K562 (cell line): Measurements from ENCODE around the gene GRIP1. TPM values are rescaled to one million over a fixed set of nuclear protein-coding genes. Genes with fewer than 3 reads are reported as not detected.

Experiments
- ATAC-seq: fragments of 200-7000 bp; cut with Tn5 transposase; 3 replicates; pipeline ENCODE4 v1.9.1; 2020; ENCODE audit warnings: moderate library complexity
- BruUV-seq: library from RNA; stranded (reverse); fragments of 400-500 nt; replicated peaks from 2 replicates; lab custom pipeline; 2021; lab: Mats Ljungman, UMichigan
- CTCF ChIA-PET: fragments of 300-600 bp; formaldehyde crosslinking; extraction: SDS; loops from one replicate; lab custom pipeline; 2021; ENCODE audit warnings: low intra/inter-chr PET ratio; lab: Yijun Ruan, JAX
- POLR2A ChIA-PET: fragments of 300-600, 350-650 bp; sonication (Branson Sonifier 250); formaldehyde crosslinking; extraction: SDS; loops from one replicate; lab custom pipeline; 2021; ENCODE audit warnings: antibody characterized with exemption, inconsistent platforms; lab: Yijun Ruan, JAX
- DNase-seq, 4 experiments: peaks; one replicate each; pipeline versions ENCODE4 v3.0.0 to v3.0.0-alpha.2; 2011 to 2018; ENCODE audit warnings: low spot score in 3 of 4, mixed read lengths in 3 of 4; ENCODE audit errors: extremely low read depth in 1 of 4
- FAIRE-seq: peaks from 2 replicates; lab custom pipeline; 2011; peaks lifted over from hg19 to GRCh38; lab: Jason Lieb, UNC
- H2AFZ ChIP-seq: 2 replicates; pipeline ENCODE4 v1.6.0; 2011; ENCODE audit warnings: low read depth, low read length, control low read depth, inconsistent platforms
- H3K27ac ChIP-seq: fragments of 200-600 bp; 3 replicates; pipeline ENCODE4 v1.8.0; 2011; ENCODE audit warnings: low read depth, mild to moderate bottlenecking, control low read depth, inconsistent platforms, low read length, moderate library complexity, mixed read lengths; ENCODE audit errors: extremely low read depth
- H3K27me3 ChIP-seq, 2 experiments: fragments of 300-600 bp in 1 of 2; 2 replicates in 1 of 2; 3 replicates in 1 of 2; pipeline versions ENCODE4 v1.6.0 to v1.8.0; 2011; ENCODE audit warnings: inconsistent platforms in 2 of 2, low read length in 2 of 2, mild to moderate bottlenecking in 1 of 2, mixed read lengths in 1 of 2, moderate library complexity in 1 of 2; ENCODE audit not compliant: control insufficient read depth in 2 of 2, insufficient read depth in 2 of 2
- H3K36me3 ChIP-seq: fragments of 300-600 bp; 3 replicates; pipeline ENCODE4 v1.8.0; 2011; ENCODE audit warnings: mild to moderate bottlenecking, low read length, inconsistent platforms; ENCODE audit not compliant: control insufficient read depth, insufficient read depth
- H3K4me1 ChIP-seq, 2 experiments: fragments of 200-600 bp in 1 of 2; replicated peaks in 1 of 2; 2 replicates in 1 of 2; 3 replicates in 1 of 2; pipeline versions ENCODE4 v1.5.1 to v1.8.0; 2011; ENCODE audit warnings: inconsistent platforms in 2 of 2, low read length in 2 of 2, mild to moderate bottlenecking in 1 of 2, mixed read lengths in 1 of 2, moderate library complexity in 1 of 2; ENCODE audit not compliant: control insufficient read depth in 2 of 2, insufficient read depth in 2 of 2
- H3K4me2 ChIP-seq: 2 replicates; pipeline ENCODE4 v1.6.1; 2011; ENCODE audit warnings: low read length, control low read depth, inconsistent platforms, mixed read lengths; ENCODE audit not compliant: insufficient read depth
- H3K4me3 ChIP-seq: fragments of 200-600 bp; sonication (generic), shearing (Covaris generic); 2 replicates; pipeline ENCODE4 v1.5.1; 2016; ENCODE audit warnings: control low read depth, inconsistent platforms
- H3K79me2 ChIP-seq: fragments of 200-600 bp; 3 replicates; pipeline ENCODE4 v1.8.0; 2011; ENCODE audit warnings: low read length, inconsistent platforms; ENCODE audit not compliant: control insufficient read depth, insufficient read depth
- H3K9ac ChIP-seq, 2 experiments: 2 replicates each; pipeline versions ENCODE4 v1.6.0 to v1.6.1; 2011; ENCODE audit warnings: low read depth in 2 of 2, low read length in 2 of 2, control low read depth in 1 of 2, inconsistent platforms in 1 of 2, mild to moderate bottlenecking in 1 of 2, mixed read lengths in 1 of 2; ENCODE audit not compliant: insufficient read depth in 1 of 2
- H3K9me1 ChIP-seq: one replicate; pipeline ENCODE4 v1.6.0; 2011; ENCODE audit warnings: inconsistent platforms, mild to moderate bottlenecking, low read length, moderate library complexity; ENCODE audit not compliant: control insufficient read depth, insufficient read depth
- H3K9me3 ChIP-seq: replicated peaks from 2 replicates; pipeline ENCODE4 v1.5.1; 2011; ENCODE audit warnings: low read depth, low read length, inconsistent platforms; ENCODE audit not compliant: control insufficient read depth, insufficient read depth
- H4K20me1 ChIP-seq: replicated peaks from 2 replicates; pipeline ENCODE4 v1.6.1; 2011; ENCODE audit warnings: low read length, inconsistent platforms, mixed read lengths; ENCODE audit not compliant: control insufficient read depth, insufficient read depth
- CHD2 ChIP-seq: IDR thresholded peaks from 2 replicates; pipeline ENCODE4 v1.6.1; 2011; ENCODE audit warnings: low read depth, low read length
- GATAD2B ChIP-seq: fragments of 450-650 bp; IDR thresholded peaks from 2 replicates; pipeline ENCODE4 v1.6.1; 2017; ENCODE audit warnings: mild to moderate bottlenecking, borderline replicate concordance
- GMEB1 ChIP-seq: fragments of 250-450 bp; sonication (Bioruptor Pico); IDR thresholded peaks from 2 replicates; pipeline ENCODE4 v1.4.0; 2020; ENCODE audit warnings: mild to moderate bottlenecking
- KDM2B ChIP-seq: fragments of 250-450 bp; sonication (Bioruptor Pico); IDR thresholded peaks from 2 replicates; pipeline ENCODE4 v1.8.0; 2021; ENCODE audit warnings: mild to moderate bottlenecking, moderate library complexity
- TAF1 ChIP-seq: IDR thresholded peaks from 2 replicates; pipeline ENCODE4 v1.6.1; 2011; ENCODE audit warnings: mild to moderate bottlenecking, low read length, moderate library complexity; ENCODE audit not compliant: insufficient read depth, control insufficient read depth, severe bottlenecking; ENCODE audit errors: extremely low read depth
- TBP ChIP-seq: optimal IDR thresholded peaks from 2 replicates; pipeline ENCODE3; 2011; ENCODE audit warnings: low read depth, low read length, improper control_type of control experiment
- ZBTB8A ChIP-seq: fragments of 450-650 bp; IDR thresholded peaks from 2 replicates; pipeline ENCODE4 v1.6.1; 2018; ENCODE audit warnings: mild to moderate bottlenecking, moderate library complexity; ENCODE audit not compliant: partially characterized antibody
- ZNF280B ChIP-seq: fragments of 250-450 bp; sonication (Bioruptor Pico); IDR thresholded peaks from 2 replicates; pipeline ENCODE4 v1.5.1; 2021; ENCODE audit warnings: mild to moderate bottlenecking
- ZNF507 ChIP-seq: conservative IDR thresholded peaks from 2 replicates; pipeline ENCODE4 v1.6.1; 2017; ENCODE audit warnings: missing genetic modification characterization, missing compliant biosample characterization
- ZNF609 ChIP-seq: sonication (generic); formaldehyde crosslinking; IDR thresholded peaks from 2 replicates; pipeline ENCODE4 v1.8.1; 2023; ENCODE audit warnings: missing genetic modification reagents, mild to moderate bottlenecking, borderline replicate concordance
- WGBS: fragments of 100-300 bp; shearing (Covaris generic); methylation state at CpG from one replicate; pipeline ENCODE4 v1.1.6; 2016; ENCODE audit warnings: low coverage, mixed read lengths; ENCODE audit not compliant: insufficient coverage; ENCODE audit errors: missing lambda C conversion rate; 5-methylcytosine and 5-hydroxymethylcytosine counted together
- in situ Hi-C: fragments of 300-500 bp; cut with MboI; formaldehyde crosslinking; loops from 4 replicates; pipeline ENCODE4 v1.15.0; 2018; ENCODE audit warnings: inconsistent platforms, mixed read lengths
- intact Hi-C: fragments of 100-400 bp; cut with micrococcal nuclease; formaldehyde crosslinking; loops from 2 replicates; pipeline ENCODE4 v1.14.2; 2022
- polyA plus RNA-seq, 8 experiments: library from polyadenylated mRNA; depleted of rRNA in 4 of 8; stranded (reverse) in 5 of 8; unstranded in 3 of 8; fragments of >200 nt; fragmentation: Nextera tagmentation in 2 of 8; fragmentation: Illumina TruSeq in 1 of 8; extraction: Ambion mirVana in 2 of 8; extraction: Trizol in 1 of 8; gene quantifications; 2 replicates each; pipeline versions ENCODE4 v1.2.1 to v1.2.3, GENCODE V29; 2011 to 2014; ENCODE audit warnings: inconsistent platforms in 1 of 8, missing spikeins in 1 of 8
- total RNA-seq, 7 experiments: library from RNA; depleted of rRNA in 6 of 7; stranded (reverse); fragments of >200 nt in 6 of 7; fragmentation: Illumina TruSeq in 2 of 7; extraction: Trizol in 2 of 7; gene quantifications; 2 replicates each; pipeline versions ENCODE4 v1.2.1 to v1.2.3, GENCODE V29; 2011 to 2021; ENCODE audit warnings: low replicate concordance in 1 of 7

The GRIP1 gene
- total and polyA plus RNA-seq, 9 of the 15 experiments (the other 6 are each of a cell fraction or from before 2014, with no cell fraction given): 0.28 to 1.2 (median 0.45) TPM

GRCh38 chr12:66624806-66625205 lies 54.1 kb downstream of the GRIP1 start:
- no peak overlapping the region for H2AFZ ChIP-seq
- TF ChIP-seq ZNF507 (tag) (no peak), ZNF609 (CRISPR knock-in tag) (no peak), TAF1 (no peak), ZBTB8A (no peak), GMEB1 (CRISPR knock-in tag) (no peak), GATAD2B (no peak), KDM2B (CRISPR knock-in tag) (no peak), ZNF280B (no peak), CHD2 (no peak), TBP (no peak)

More at GRCh38 chr12:66624806-66625205, 54.1 kb downstream of the GRIP1 start:
- Histone ChIP-seq H3K36me3 (no peaks in the 10 kb centered on the region), H3K9ac (no peak overlapping the region), H3K4me1 (no peaks in the 10 kb centered on the region), H3K27ac (no peak overlapping the region), H3K4me2 (no peak overlapping the region), H3K4me3 (no peak overlapping the region), H3K9me3 (no peaks in the 10 kb centered on the region), H3K27me3 (no peaks in the 10 kb centered on the region), H3K79me2 (no peaks in the 10 kb centered on the region), H3K9me1 (no peaks in the 10 kb centered on the region), H4K20me1 (no peaks in the 10 kb centered on the region)
- POLR2A ChIA-PET: no interaction called here
- no peak for FAIRE-seq
- no peak for ATAC-seq
- 0% methylated on average over 2 of the region's 2 CpGs for WGBS
- no TSS peak for BruUV-seq
- DNase-seq: no peak
- intact Hi-C loops (no loop called here), in situ Hi-C loops (no loop called here)
- CTCF ChIA-PET: no interaction called here
